ENCODE results near the gene ALMS1.
A peak's percentile ranks its signal among the peaks of the same experiment; 100 is the strongest.
"Not testable (repeated sequence)": the region's sequence is repeated elsewhere in the genome, so short reads cannot be mapped to it uniquely, and the experiment has no call there.

The ALMS1 gene

DNA sequence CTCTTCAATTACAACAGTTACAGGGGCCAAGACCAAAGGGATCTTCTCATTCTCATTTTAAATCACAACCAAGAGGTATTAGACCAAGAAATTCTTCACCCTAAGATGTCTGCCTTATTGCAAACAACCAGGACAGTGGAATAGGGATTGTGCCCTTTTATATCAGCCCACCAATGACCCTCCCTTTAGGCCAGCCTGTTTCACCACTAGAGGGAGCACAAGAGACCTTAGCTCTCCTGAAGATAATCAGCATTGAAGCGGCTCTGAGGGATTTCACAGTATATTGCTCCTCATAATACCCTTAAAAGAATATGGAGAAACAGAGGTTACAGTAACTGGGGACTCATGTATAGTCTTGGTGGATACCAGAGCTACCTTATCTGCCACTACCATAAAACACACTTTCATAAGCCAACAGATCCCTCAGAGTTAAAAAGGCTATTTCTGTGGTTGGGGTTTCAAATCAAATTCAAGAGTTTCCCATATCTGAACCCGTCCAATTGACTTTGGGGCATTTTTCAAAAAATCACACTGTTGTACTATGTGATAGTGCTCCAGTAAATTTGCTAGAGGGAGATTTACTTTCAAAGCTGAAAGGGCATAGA, 245.1 kb downstream of the ALMS1 start:
- DNase-seq: not testable (repeated sequence)

DNA sequence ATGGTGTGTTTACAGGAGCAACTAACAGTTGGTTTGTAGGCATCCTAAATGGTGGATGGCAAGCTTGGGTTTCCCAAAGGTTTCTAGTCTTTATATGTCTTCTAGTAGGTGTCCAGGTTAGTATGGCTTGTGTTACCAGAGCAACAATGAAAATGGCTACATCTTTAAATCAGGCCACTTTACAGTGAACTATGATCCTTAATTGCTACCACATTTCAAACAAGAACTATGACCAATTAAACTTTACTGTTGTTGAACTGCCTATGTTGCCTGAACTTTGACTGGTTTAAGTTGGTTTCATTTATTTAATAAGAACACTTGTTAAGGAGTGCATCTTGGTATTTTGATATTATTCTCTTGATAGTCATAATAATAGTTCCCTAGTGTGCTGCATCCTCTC, 251.3 kb downstream of the ALMS1 start:
- not testable (repeated sequence) for DNase-seq

DNA sequence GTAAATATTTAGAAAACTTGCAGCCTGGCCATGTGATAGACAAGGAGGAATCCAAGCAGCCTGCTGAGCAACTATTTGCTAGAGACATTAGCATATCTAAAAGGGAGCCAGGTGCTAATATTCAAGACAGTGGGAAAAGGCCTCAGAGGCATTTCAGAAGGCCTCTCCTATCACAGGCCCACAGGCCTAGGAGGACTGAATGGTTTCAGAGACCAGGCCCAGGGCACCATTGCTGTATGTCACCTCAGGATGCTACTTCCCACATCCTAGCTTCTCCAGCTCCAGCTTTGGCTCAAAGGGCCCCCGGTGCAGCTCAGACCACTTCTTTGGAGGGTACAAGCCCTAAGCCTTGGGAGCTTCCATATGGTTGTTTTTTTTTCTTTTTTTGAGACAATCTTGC, 252.8 kb downstream of the ALMS1 start:
- no peak for DNase-seq

DNA sequence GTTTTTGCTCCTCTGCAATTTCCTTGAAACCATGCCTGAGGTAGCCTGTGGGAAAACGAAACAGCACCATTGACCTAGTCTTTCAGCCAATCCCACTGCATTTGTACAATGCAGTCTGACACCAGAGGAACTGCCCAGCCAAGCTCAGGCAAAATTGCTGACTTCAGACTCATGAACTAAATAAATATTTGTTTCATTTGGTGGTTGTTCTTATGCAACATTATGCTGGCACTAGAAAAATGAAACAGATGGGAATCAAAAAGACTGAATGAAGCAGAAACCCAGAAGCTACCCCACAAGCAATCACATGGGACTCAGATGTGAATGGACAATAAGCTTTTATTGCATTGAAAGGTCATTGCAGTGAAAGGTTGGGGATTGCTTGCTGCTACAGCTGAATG, 254.9 kb downstream of the ALMS1 start:
- DNase-seq: peak; percentile 75

DNA sequence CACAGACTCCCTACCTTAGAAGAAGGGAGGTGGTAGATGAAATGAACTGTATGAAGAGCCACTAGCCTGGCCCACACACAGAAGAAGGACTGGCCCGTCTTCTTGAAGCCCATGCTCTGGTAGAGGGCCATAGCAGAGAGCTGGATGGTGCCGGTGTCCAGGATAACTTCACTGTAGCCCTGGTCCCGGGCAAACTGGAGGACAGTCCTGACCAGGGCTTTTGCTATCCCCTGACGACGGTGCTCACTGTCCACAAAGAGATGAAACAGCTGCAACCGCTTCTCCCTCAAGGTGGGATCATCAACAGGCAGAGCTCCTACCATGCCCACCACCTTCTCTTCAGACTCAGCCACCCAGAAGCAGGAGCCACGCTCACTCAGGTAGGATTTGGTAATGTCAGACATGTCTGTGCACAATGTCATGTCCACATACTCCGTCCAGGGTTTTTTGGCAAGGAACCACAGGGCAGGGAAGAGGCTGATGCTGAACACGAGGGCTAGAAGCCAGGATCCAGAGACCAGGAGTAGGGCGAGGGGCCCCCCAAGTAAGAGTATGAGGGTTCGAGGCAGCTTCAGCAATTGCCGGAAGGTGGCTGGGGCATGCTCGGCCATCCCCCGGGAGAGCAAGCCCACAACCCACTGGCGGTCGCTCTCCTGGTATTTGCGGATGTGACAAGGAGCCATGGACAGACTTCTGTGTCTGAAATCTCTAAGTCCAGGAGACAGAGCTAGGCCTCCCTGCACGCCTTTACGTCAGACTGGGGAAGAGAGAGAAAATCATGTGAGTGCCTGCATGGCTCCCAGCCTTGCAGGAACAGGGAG, 255.5 kb downstream of the ALMS1 start:
- DNase-seq: no peak

GRCh38 chr2:73641767-73642062, 256.1 kb downstream of the ALMS1 start:
- no peak for DNase-seq

DNA sequence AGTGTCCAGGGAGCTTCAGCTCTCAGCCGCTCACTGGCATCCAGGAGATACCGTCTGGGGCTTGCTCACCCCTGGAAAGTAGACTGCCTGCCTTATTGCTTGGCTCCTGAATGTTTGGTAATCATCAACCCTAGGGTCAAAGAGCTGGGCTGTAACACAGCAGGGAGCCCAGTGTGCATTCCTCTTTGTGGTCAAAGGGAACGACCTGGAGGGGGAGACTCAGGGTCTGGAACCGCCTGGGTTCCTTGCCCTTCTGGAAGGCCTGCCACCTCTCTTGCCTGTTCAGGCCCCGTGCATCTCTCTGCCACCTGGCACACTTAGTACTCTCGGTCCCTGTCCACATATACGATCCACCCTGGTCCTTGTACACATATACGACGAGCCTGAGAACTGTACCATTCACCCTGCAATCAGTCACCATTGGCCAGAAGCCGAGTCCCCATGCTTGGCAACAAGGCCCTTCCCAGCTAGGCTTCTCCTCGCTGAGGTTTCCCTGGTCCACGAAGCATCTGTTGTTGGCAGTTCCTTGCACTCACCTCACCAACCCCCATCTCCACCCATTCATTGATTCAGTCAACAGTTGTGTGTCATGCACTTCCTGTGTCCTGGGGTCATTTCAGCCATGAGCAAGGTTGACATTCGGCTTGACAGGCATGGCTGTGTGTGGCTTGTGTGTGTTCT, 256.8 kb downstream of the ALMS1 start, which contains the start of gene NAT8:
Gene NAT8, minus strand, starts transcription at position 85 of the 681 bp plus-strand sequence. CDS start 794 bp downstream, outside the sequence.
- DNase-seq: no peak

- DNase-seq: not testable (repeated sequence)
These were observed 262.1 kb downstream of the ALMS1 start for GRCh38 chr2:73647690-73648089.

- DNase-seq: no peak
These were observed 266.1 kb downstream of the ALMS1 start for GRCh38 chr2:73651591-73652230.

DNA sequence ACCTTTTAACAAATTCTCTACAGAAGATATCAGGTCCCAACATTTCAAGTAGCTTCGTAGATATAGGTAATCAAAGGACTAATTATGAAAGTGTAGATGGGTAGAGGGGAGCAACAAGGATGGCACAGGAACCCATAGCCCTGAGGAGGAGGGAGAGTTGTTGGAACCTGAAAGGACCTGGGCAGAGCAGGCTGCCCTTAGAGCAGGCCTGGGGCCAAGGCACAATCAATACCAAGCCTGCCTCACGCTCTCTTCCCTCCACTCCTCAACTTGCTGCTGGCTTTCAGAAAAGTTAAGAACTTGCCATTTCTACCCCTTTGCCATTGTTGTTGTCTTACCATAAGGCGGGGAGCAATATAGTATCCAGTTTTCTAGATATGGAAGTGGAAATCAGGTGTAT, 266.7 kb downstream of the ALMS1 start:
- DNase-seq: no peak

DNA sequence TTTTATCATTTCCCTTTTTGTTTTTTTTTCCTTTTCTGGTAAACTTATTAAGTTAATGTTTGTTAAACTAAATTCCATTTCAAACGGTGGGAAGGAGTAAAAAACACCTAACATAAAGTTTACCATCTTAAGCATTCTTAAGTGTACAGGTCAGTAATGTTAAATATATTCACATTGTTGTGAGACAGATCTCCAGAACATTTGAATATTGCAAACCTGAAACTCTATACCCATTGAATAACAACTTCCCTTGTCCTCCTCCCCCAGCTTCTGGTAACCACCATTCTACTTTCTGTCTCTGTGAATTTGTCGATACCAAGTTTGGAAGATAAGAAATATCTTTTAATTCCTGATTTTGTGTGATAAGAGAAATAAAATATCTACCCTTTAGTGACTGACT, 268.5 kb downstream of the ALMS1 start:
- no peak for DNase-seq
